ENCODE results near the gene PROCR.
"Not testable (repeated sequence)": the region's sequence is repeated elsewhere in the genome, so short reads cannot be mapped to it uniquely, and the experiment has no call there.

PROCR gene

DNA sequence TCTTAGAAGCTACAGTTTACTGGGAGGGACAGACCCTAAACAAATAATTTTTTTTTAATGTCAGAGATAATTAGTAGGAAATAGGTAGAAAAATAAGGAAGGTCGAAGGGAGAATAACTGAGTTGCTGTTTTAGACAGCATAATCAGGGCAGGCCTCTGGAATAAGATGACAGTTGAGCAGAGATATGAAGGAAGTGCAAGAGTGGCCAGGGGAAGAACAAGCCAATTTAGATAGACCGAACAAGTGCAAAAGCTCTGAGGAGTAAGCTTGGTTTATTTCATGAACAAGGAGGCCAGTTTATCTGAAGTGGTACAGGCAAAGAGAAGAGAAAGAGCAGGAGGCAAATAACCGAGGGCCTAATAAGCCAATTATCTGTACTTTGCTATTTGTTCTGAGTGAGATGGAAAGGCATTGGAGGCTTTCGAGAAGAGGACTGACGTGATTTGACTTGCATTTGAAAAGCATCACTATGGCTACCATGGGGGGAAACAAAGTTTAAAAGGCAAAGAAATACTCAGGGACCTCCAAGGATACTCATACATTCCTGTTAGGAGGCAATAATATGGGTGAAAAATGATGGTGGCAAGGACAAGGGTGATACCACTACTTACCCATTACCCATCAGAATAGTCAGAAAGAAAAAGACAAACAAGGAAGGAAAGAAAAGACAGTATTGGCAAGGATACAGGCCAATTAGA, 19.7 kb downstream of the PROCR start:
- DNase-seq (ENCODE audit: insufficient read length, low spot score) (no peak), FAIRE-seq (no peak)

DNA sequence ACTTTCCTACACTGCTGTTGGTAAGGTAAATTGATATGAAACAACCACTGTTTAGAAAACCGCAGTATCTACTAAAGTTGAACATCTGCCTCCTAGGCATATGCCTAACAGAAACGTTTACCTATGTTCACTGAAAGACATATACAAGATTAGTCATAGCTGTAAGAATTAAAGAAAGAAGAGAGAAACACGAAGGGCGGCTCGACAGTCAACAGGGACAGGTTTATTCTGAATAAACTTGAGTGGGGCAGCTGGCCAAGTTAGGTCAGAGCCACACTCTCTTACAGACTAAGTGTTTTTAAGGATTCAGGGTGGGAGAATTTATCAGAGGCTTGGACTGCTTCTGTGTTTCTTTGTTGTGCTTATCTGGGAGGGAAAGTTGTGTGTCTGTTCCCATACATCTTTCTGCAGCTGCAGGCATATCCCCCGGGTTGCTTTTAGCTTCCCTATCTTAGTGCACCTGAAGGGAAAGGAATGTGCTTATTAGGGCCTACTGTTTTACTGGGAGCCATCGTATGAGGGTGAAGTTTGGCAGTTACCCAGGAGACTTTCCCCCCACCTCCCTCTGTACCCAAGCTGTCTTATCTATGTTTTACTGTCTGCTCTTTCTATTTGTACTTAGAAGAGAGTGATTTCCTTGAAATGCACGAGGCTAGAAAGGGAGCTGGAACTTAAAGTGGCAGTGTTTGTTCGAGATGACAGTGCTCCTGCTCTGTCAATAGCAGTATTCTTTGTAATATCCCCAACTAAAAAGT, 20.4 kb downstream of the PROCR start:
- DNase-seq (ENCODE audit: insufficient read length, low spot score): no peak
- FAIRE-seq: no peak

GRCh38 chr20:35193031-35193791, 21.3 kb downstream of the PROCR start:
- FAIRE-seq; DNase-seq (ENCODE audit: insufficient read length, low spot score): not testable (repeated sequence)

GRCh38 chr20:35196313-35196712, 24.4 kb downstream of the PROCR start:
- FAIRE-seq: no peak
- DNase-seq (ENCODE audit: insufficient read length, low spot score): no peak

DNA sequence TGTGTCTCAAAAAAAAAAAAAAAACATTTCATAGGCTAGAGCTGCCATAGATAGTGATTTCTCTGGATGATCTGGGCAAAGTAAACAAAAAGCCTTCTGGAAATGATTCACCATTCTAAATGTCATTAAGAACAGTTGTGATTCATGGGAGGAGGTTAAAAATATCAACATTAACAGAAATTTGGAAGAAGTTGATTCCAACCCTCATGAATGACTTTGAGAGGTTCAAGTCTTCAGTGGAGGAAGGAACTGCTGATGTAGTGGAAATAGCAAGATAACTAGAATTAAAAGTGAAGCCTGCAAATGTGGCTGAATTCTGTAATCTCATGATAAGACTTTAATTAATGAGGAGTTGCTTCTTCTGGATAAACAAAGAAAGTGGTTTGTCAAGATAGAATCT, 27.9 kb downstream of the PROCR start:
- DNase-seq (ENCODE audit: insufficient read length, low spot score) (no peak), FAIRE-seq (no peak)

GRCh38 chr20:35200267-35200666, 28.4 kb downstream of the PROCR start:
- DNase-seq (ENCODE audit: insufficient read length, low spot score): no peak
- FAIRE-seq: no peak

GRCh38 chr20:35201467-35201866, 29.6 kb downstream of the PROCR start:
- not testable (repeated sequence) for FAIRE-seq; DNase-seq (ENCODE audit: insufficient read length, low spot score)

GRCh38 chr20:35206802-35207201, 34.9 kb downstream of the PROCR start:
- DNase-seq (ENCODE audit: insufficient read length, low spot score) (no peak), FAIRE-seq (no peak)

- peak; percentile 75 for DNase-seq (ENCODE audit: insufficient read length, low spot score)
- FAIRE-seq: peak; percentile 40
Measured at GRCh38 chr20:35207950-35208611, 36.2 kb downstream of the PROCR start.

DNA sequence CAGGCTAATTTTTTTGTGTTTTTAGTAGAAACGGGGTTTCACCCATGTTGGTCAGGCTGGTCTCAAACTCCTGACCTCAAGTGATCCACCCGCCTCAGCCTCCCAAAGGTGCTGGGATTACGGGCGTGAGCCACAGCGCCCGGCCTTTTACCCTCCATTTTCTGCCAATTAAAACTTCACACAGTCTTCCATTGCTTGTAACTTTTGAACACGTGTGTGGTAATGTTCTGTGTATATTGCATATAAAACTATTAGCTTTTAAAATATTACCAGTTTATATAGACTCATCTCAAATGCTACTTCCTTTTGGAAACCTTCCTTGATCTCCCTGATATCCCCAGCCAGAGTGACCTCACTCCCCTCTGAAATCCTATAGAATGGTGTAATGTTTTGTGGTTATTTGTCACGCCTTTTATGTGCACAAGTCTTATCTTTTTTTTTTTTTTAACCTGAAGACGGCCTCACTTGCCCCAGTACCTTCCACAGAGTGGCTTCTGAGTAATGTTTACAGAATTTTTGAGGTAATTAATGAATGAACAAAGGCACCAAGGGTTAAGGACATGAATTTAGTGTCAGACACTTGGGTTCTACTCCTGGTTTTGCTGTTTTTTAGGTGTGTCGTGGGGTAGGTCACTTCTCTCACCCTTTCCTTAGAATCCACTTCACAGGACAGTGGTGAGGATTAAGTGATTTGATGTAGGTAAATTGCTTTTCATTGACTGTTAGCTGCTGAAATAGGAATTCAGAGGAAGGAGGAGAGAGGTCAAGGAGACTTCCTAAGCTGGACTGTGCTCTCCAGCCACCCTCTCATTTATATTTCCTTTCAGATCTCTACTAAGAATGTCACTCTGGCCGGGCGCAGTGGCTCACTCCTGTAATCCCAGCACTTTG, 43.4 kb downstream of the PROCR start:
- DNase-seq (ENCODE audit: insufficient read length, low spot score) (peak; percentile 59), FAIRE-seq (no peak)

DNA sequence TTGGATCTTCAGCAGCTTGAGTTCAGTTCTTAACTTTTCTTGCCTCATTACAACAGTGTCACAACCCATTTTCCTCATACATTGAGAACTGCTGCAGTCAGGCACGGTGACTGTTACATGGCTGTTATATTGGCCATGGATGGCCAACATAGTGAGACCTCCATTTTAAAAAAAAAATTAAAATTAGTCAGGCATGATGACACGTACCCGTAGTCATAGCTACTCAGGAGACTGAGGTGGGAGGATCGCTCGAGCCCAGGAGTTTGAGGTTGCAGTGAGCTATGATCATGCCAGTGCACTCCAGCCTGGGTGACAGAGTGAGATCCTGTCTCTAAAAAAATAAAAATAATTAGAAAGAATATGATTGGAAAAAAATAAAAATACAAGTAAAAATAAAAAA, 44.7 kb downstream of the PROCR start:
- no peak for FAIRE-seq
- no peak for DNase-seq (ENCODE audit: insufficient read length, low spot score)

DNA sequence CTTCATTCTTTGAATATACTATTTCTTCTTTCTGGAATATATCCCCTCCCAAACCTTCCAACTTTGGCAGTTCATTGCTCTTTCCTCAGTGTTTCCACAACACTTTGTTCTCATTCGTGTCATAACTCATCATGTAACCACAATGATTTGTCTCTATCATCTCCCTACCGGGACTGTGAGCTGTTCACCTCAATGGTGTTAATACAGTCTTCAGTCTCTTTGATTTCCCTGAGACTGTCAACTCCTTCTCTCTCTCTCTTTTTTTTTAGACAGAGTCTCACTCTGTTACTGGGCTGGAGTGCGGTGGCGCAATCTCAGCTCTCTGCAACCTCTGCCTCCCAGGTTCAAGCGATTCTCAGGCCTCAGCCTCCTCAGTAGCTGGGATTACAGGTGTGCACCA, 52.1 kb downstream of the PROCR start:
- DNase-seq (ENCODE audit: insufficient read length, low spot score): no peak
- FAIRE-seq: no peak

DNA sequence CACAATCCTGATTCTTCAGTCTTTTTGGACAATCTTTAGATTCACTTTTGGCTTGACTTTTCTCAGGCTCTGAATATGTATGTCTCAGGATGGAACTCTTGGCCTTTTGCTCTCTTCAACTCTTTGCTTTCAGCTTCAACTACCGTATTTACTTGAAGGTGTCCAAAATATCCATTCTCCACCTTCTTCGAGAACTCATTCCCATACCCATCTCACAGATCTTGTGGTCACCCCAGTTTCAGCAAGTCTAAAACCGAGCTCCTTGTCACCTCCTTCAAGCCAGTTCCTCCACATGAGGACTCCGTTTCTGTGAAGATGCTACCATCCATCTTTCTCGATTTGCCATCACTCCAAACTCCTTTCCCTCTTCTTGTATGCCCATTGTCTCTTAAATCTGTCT, 52.7 kb downstream of the PROCR start:
- DNase-seq (ENCODE audit: insufficient read length, low spot score) (no peak), FAIRE-seq (no peak)

GRCh38 chr20:35225319-35226125, 53.6 kb downstream of the PROCR start:
- FAIRE-seq (no peak), DNase-seq (ENCODE audit: insufficient read length, low spot score) (no peak)

DNA sequence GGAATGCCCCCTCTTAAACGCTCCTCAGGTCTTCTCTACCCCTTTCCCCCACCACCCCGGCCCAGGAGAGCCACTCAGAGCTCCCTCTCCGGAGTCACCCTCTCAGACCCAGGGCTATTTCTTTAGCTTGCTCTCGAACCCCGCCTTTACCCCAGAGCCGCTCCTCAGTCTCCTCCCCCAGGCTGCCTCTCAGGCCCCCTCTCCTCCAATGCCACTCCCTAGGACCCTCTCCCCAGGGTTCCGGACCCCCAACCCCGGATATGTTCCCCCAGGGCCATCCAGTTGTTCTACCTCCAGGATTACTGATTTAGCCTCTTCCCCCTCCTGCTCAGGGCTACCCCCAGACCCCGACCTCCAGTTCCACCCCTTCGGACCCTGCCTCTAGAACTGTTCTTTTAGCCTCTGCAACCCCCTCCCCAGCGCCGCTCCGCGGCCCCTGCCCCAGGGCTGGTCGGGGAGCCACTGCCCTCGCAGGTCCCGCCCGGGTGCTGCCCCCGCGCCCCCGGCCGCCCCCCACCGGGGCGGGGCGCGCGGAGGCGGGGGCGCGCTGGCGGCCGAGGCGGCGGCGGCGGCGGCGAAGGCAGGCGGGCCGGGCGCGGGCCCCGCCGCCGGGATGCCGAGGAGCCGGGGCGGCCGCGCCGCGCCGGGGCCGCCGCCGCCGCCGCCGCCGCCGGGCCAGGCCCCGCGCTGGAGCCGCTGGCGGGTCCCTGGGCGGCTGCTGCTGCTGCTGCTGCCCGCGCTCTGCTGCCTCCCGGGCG, 54.4 kb downstream of the PROCR start, which contains the start of gene MMP24:
TSS of gene MMP24 (plus strand) at position 565 of the 758 bp plus-strand sequence. CDS start at position 614, 49 bp downstream.
- no peak for FAIRE-seq
- DNase-seq (ENCODE audit: insufficient read length, low spot score): no peak
